LNCAP (cell line): Measurements from ENCODE around the gene PDE11A.

Experiments
- CTCF ChIP-seq: fragments of 450-650 bp; IDR thresholded peaks from 2 replicates; pipeline ENCODE4 v1.5.1; 2017; ENCODE audit warnings: mild to moderate bottlenecking

The PDE11A gene

DNA sequence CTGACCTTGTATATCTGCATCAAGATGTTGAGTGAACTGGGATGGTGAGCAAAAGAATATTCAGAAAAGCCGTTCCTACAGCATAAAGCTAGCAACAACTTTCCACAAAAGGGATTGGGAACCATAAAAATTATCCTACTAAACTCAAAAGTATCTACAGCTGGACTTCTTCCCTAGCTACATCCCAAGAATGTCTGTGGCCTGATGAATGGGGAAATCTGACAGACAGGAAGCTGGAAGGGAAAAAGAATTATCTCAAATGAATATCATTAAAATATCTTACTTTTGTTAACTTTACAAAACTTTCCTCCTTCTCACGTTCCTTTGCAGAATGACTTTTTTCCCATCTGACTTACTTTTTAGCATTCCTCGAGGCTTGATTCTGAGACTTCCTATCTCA is 150.9 kb downstream of the PDE11A start:
- no peak for TF ChIP-seq CTCF

- no peak for TF ChIP-seq CTCF
Measured at GRCh38 chr2:177917169-177917568, 155.4 kb downstream of the PDE11A start.

DNA sequence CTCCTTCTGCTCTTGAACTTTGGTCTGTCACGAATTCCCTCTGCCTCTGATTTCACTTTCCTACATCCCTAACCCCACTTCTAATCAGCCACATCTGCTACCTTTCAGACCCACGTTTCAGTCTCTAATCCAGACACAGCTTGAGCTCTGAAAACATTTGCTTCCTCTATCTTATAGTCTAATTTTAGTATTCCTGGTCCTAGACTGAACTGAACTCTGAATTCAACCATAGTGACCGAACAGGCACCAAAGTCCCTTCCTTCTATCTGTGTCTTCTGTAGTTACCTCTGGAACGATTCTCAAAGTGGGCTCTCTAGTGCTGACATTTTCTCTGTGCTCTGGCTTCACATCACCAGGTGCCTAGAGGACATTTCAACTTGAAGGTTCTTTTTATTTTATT is 156.2 kb downstream of the PDE11A start:
- TF ChIP-seq CTCF = no peak

GRCh38 chr2:177914247-177914646 is 158.3 kb downstream of the PDE11A start:
- TF ChIP-seq CTCF = no peak

GRCh38 chr2:177909962-177910361 is 162.6 kb downstream of the PDE11A start:
- TF ChIP-seq CTCF = no peak

DNA sequence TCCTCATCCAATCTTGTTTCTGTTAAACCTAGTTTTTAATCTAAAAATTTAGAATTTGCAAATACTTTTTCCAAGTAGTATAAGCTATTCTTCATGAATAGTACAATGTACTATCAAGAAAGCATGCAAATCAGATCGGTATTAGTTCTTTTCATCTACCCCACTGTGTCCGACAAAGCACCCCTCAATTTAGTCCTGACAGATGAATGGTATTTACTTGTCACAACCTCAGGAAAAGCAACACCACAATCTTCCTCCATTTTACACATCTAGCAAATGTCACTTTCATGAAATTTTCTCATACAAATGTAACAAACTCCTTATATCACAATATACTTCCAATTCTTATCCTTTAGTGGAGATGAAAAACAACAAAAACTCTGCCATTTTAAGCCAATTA is 163.8 kb downstream of the PDE11A start:
- TF ChIP-seq CTCF = no peak

DNA sequence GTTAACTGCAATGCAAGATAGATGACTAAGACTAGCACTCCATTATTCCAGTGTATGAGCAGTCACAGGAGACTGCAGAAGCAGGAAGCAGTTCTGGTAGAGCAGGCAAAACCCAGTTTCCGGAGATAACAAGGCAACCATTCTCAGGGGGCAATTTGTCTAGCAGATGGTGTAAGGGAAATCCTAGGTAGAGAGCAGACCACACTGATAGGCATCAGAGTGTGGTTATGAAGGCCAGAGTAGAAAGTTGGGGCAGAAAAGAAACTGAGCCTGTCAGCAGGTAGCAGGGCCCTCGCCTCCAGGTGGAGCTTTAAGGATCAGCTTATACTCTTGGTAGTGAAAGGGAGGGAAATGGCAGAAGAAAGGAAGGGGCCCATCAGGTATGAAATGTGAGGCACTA is 164.4 kb downstream of the PDE11A start:
- TF ChIP-seq CTCF = no peak

DNA sequence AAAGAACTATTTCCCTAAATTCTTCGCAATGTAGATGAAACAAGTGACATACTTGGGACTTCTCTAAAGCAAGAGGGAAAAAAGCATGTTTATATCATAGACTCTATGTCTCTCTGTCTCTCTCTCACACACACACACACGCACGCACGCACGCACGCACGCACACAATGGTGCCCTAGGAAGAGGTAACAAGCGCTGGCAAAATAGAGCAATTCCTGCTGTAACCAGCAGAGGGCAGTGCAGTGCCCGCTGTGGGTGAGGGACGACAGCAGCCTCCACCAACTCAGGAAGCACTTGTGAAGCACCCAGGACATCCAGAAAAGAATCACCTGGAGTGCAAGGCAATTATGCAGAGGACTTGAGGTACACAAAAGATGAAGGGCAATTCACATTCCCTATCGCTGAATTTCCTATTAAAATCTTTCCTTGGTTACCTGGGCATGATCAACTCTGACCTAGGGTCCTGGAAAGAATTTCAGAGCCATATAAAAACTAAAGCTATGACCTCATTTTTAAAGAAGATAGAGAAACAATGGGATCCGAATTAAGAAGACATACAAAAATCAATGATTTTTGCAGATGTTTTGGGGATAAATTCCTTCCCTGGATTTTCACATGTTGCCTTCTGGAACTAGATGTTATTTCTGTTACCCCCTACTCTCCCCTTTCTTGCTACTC is 166.4 kb downstream of the PDE11A start:
- peak; percentile 93 for TF ChIP-seq CTCF
